Caki2 (cell line): ENCODE measurements around the gene NPNT. TPM values are rescaled to one million over a fixed set of nuclear protein-coding genes. Genes with fewer than 3 reads are reported as not detected.

Experiments used
- DNase-seq: peaks from one replicate; pipeline ENCODE4 v3.0.0-alpha.2; 2015; ENCODE audit warnings: low read depth
- in situ Hi-C: cut with HindIII; loops from 2 replicates; pipeline ENCODE4 v1.10.0; 2016; ENCODE audit warnings: low sequenced_read_pairs, low pct_unique_long_range_greater_than_20kb, mixed read lengths
- total RNA-seq: library from RNA; depleted of rRNA; stranded (reverse); fragments of >200 nt; shearing (Covaris generic); gene quantifications from 2 replicates; pipeline ENCODE4 v1.2.3, GENCODE V29; 2014; ENCODE audit warnings: low replicate concordance; rRNA removed

Gene NPNT
- total RNA-seq, 1 experiment from 2014 or later: 4.4 TPM

- in situ Hi-C loops: no loop called here
- peak; percentile 26 for DNase-seq
Observed at GRCh38 chr4:105994061-105994460, 98.8 kb downstream of the NPNT start.

DNA sequence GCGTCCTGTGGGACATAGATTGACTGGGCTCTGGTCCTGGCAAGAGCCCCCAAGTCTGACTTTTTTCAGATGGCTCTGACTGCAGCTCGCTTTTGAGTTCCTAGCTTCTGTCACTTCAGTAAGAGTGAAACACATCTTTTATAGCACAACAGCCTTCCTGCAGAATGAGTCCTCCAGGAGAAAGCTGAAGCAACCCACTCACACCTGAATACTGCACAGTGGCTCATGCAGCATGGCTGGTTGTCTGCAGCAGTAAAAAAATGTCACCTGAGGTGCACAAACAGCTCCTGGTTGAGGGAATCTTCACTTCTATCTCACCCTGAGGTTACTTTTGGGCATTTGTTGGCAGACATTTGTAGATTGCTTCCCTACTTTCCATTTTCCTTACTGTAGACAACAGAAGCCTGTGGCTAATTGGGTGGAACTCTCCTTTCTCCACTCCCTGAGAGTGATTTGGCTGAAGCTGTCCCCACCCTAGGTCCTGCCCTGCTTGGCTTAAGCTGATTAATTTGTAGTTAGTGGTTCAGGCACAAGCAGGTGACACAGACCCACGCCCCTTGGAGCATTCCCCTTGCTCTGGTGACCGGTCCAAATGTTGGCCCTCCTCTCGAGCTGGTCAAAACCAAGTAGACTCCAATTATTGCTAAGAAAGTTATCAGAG lies 99.7 kb downstream of the NPNT start:
- in situ Hi-C loops: no loop called here
- peak; percentile 33 for DNase-seq

- in situ Hi-C loops: no loop called here
- DNase-seq: no peak
Observed at GRCh38 chr4:105996845-105997244, 101.6 kb downstream of the NPNT start.

- in situ Hi-C loops: no loop called here
- peak; percentile 65 for DNase-seq
Observed at GRCh38 chr4:105998171-105999063, 103.1 kb downstream of the NPNT start.

DNA sequence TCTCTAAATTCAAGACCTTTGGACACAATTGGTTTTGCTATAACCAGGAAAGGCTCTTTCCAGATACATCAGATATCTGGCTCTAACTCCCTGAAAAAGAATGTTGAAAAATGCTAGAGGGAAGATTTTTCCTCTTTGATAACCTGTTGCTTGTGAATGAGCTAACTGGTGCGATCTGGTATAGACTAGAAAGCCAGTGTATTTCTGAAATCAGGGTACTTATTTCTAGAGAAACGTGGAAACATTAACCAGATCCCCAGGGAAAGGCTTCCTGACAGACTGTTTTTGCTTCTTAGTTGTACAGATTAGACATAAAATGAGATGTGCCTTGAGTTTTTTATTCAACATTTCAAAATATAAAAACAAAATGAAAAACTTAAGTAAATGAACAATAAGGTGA lies 107.7 kb downstream of the NPNT start:
- in situ Hi-C loops: no loop called here
- no peak for DNase-seq

DNA sequence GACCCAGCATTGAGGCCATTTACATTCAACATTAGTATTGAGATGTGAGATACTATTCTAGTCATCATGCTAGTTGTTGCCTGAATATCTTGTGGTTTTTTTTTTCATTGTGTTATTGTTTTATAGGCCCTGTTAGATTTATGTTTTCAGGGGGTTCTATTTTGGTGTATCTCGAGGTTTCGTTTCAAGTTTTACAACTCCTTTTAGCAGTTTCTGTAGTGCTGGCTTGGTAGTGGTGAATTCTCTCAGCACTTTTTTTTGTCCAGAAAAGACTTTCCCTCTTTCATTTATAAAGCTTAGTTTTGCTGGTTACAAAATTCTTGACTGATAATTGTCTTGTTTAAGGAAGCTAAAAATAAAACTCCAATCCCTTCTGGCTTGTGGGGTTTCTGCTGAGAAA lies 115.5 kb downstream of the NPNT start:
- DNase-seq: no peak
- in situ Hi-C loops: no loop called here

GRCh38 chr4:106011387-106011786 lies 116.1 kb downstream of the NPNT start:
- in situ Hi-C loops: no loop called here
- DNase-seq: peak; percentile 12

DNA sequence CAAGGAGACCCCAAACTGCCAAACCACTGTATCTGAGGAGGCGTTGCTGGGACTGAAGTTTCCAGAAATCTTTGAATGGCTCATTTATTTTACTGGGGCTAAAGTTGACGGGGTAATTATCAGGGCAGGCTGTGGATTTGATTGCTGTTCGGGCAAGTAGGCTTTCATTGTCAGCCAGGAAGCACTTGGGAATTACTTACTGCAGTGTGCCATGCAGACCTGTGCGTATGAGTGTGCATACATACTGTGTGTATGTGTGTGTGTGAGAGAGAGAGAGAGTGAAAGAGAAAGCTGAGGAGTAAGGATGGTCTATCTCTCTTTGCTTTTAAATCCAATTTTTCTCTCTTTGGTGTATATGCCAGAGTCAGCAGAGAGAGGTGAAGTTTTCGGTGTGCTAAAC lies 122.7 kb downstream of the NPNT start:
- no peak for DNase-seq
- in situ Hi-C loops: no loop called here

- in situ Hi-C loops: no loop called here
- no peak for DNase-seq
Observed at GRCh38 chr4:106019771-106020170, 124.5 kb downstream of the NPNT start.

Other genes with a start within 250 kb of the NPNT start
- 9.6 and 22.4 TPM in 2 replicates for gene INTS12, start 186.8 kb upstream of the NPNT start, total RNA-seq
- gene GSTCD, start 186.7 kb upstream of the NPNT start, total RNA-seq: 16.1 and 18.2 TPM in 2 replicates